Common myeloid progenitor, CD34-positive (primary cell): ENCODE measurements around the gene REPIN1.

ENCODE experiments used
- CTCF ChIA-PET: fragments of 350-600 bp; sonication (Branson Sonifier 250); formaldehyde crosslinking; loops from one replicate; lab custom pipeline; 2021; ENCODE audit warnings: antibody characterized with exemption; lab: Charles Lee
- POLR2A ChIA-PET: fragments of 350-600 bp; sonication (Branson Sonifier 250); formaldehyde crosslinking; loops from one replicate; lab custom pipeline; 2021; ENCODE audit warnings: antibody characterized with exemption; lab: Charles Lee
- DNase-seq, 3 donors: peaks; one replicate each; pipeline versions ENCODE4 v3.0.0 to v3.0.0-alpha.2; 2013
- H3K27ac ChIP-seq, 2 experiments: 1 replicate in 1 of 2; 2 replicates in 1 of 2; pipeline ENCODE4 v1.7.0; 2013; ENCODE audit warnings: inconsistent platforms in 2 of 2, low read length in 2 of 2, mild to moderate bottlenecking in 2 of 2, low read depth in 1 of 2, moderate library complexity in 1 of 2; ENCODE audit not compliant: severe bottlenecking in 2 of 2, insufficient read depth in 1 of 2, poor library complexity in 1 of 2
- H3K27me3 ChIP-seq, 5 experiments: replicated peaks in 2 of 5; 1 replicate in 3 of 5; 2 replicates in 2 of 5; pipeline versions ENCODE4 v1.6.1 to v1.7.0; 2013; ENCODE audit warnings: low read length in 4 of 5, mild to moderate bottlenecking in 2 of 5, moderate library complexity in 2 of 5, inconsistent platforms in 1 of 5; ENCODE audit not compliant: insufficient read depth in 5 of 5, control insufficient read depth in 4 of 5
- H3K36me3 ChIP-seq, 4 experiments: 1 replicate in 2 of 4; 2 replicates in 2 of 4; pipeline versions ENCODE4 v1.6.1 to v1.7.0; 2013; ENCODE audit warnings: low read length in 3 of 4, control low read depth in 1 of 4, mild to moderate bottlenecking in 1 of 4; ENCODE audit not compliant: control insufficient read depth in 4 of 4, insufficient read depth in 4 of 4
- H3K4me1 ChIP-seq, 4 experiments: 1 replicate in 3 of 4; 2 replicates in 1 of 4; pipeline versions ENCODE4 v1.6.1 to v1.7.1; 2013; ENCODE audit warnings: low read length in 3 of 4, mild to moderate bottlenecking in 3 of 4, control low read depth in 1 of 4, inconsistent platforms in 1 of 4, moderate library complexity in 1 of 4; ENCODE audit not compliant: control insufficient read depth in 4 of 4, insufficient read depth in 4 of 4; ENCODE audit errors: control extremely low read depth in 1 of 4
- H3K4me3 ChIP-seq, 7 experiments: 1 replicate in 4 of 7; 2 replicates in 3 of 7; pipeline versions ENCODE4 v1.5.1 to v1.7.0; 2013; ENCODE audit warnings: mild to moderate bottlenecking in 7 of 7, low read length in 6 of 7, moderate library complexity in 6 of 7, inconsistent platforms in 2 of 7, low read depth in 2 of 7, control low read depth in 1 of 7; ENCODE audit not compliant: insufficient read depth in 4 of 7, control insufficient read depth in 1 of 7; ENCODE audit errors: extremely low read depth in 1 of 7
- H3K9me3 ChIP-seq, 5 experiments: 1 replicate in 4 of 5; 2 replicates in 1 of 5; pipeline versions ENCODE4 v1.6.1 to v1.7.1; 2013; ENCODE audit warnings: low read length in 4 of 5, mild to moderate bottlenecking in 2 of 5, inconsistent platforms in 1 of 5, low read depth in 1 of 5, moderate library complexity in 1 of 5; ENCODE audit not compliant: control insufficient read depth in 4 of 5, insufficient read depth in 2 of 5; ENCODE audit errors: control extremely low read depth in 1 of 5
- WGBS: methylation state at CpG from one replicate; pipeline ENCODE4 v1.1.5; 2013; ENCODE audit not compliant: insufficient coverage; 5-methylcytosine and 5-hydroxymethylcytosine counted together

Gene REPIN1

GRCh38 chr7:150324373-150324961 lies 44.2 kb upstream of the REPIN1 start:
- H3K36me3 ChIP-seq = peaks cover 14 to 42% (median 33%) of the 10 kb centered on the region in 4 experiments
- H3K9me3 ChIP-seq = no peaks in the 10 kb centered on the region
- CTCF ChIA-PET = interaction anchor here (1.2 kb wide), 1 partner anchor 53 kb away, joined by 3 read pairs; no protein-coding TSS in a partner anchor
- POLR2A ChIA-PET = no interaction called here
- WGBS = 88% methylated on average over 11 of the region's 12 CpGs
- peak overlapping the region in 1 of 2 experiments; percentile 89 for H3K27ac ChIP-seq
- peak overlapping the region in 5 of 7 experiments; percentile 65 to 85 (median 75) for H3K4me3 ChIP-seq
- peaks cover 4 to 51% (median 36%) of the 10 kb centered on the region in 4 experiments for H3K4me1 ChIP-seq
- DNase-seq = peak in 1 of 3 donors; percentile 20
- no peaks in the 10 kb centered on the region for H3K27me3 ChIP-seq

GRCh38 chr7:150325110-150325611 lies 43.5 kb upstream of the REPIN1 start:
- no peaks in the 10 kb centered on the region for H3K27me3 ChIP-seq
- H3K36me3 ChIP-seq = peaks cover 16 to 49% (median 39%) of the 10 kb centered on the region in 4 experiments
- WGBS = 95% methylated on average over 8 of the region's 10 CpGs
- H3K27ac ChIP-seq = peak overlapping the region in 1 of 2 experiments; percentile 89
- H3K4me3 ChIP-seq = no peak overlapping the region
- POLR2A ChIA-PET = no interaction called here
- H3K4me1 ChIP-seq = peaks cover 4 to 44% (median 36%) of the 10 kb centered on the region in 4 experiments
- peak in 1 of 3 donors; percentile 19 for DNase-seq
- CTCF ChIA-PET = interaction anchor here (1.3 to 1.8 kb wide), 4 partner anchors 10 to 33 kb away, joined by 4 to 5 read pairs (median 4); no protein-coding TSS in a partner anchor
- H3K9me3 ChIP-seq = no peaks in the 10 kb centered on the region

- ChIA-PET POLR2A (interaction anchor here (0.7 kb wide), 1 partner anchor 338 kb away, joined by 5 read pairs; no protein-coding TSS in a partner anchor), CTCF (interaction anchor here (1.3 to 1.8 kb wide), 5 partner anchors 9 to 32 kb away, joined by 3 to 5 read pairs (median 4); no protein-coding TSS in a partner anchor)
- H3K36me3 ChIP-seq = peaks cover 16 to 55% (median 42%) of the 10 kb centered on the region in 4 experiments
- no peaks in the 10 kb centered on the region for H3K27me3 ChIP-seq
- WGBS = 97% methylated on average over 3 of the region's 6 CpGs
- no peak overlapping the region for H3K4me3 ChIP-seq
- DNase-seq = no peak
- H3K9me3 ChIP-seq = no peaks in the 10 kb centered on the region
- peaks cover 4 to 39% (median 33%) of the 10 kb centered on the region in 4 experiments for H3K4me1 ChIP-seq
- no peak overlapping the region for H3K27ac ChIP-seq
These were observed 42.7 kb upstream of the REPIN1 start for GRCh38 chr7:150325901-150326300.

- H3K4me3 ChIP-seq = no peak overlapping the region
- peaks cover 4 to 36% (median 30%) of the 10 kb centered on the region in 4 experiments for H3K4me1 ChIP-seq
- ChIA-PET CTCF (interaction anchor here (1.3 to 1.8 kb wide), 5 partner anchors 9 to 31 kb away, joined by 3 to 5 read pairs (median 4); no protein-coding TSS in a partner anchor), POLR2A (interaction anchor here (0.7 kb wide), 1 partner anchor 337 kb away, joined by 5 read pairs; no protein-coding TSS in a partner anchor)
- H3K9me3 ChIP-seq = no peaks in the 10 kb centered on the region
- no peak for DNase-seq
- WGBS = 100% methylated on average over 4 of the region's 4 CpGs
- H3K27ac ChIP-seq = no peak overlapping the region
- H3K27me3 ChIP-seq = no peaks in the 10 kb centered on the region
- H3K36me3 ChIP-seq = peaks cover 16 to 62% (median 48%) of the 10 kb centered on the region in 4 experiments
These were observed 41.9 kb upstream of the REPIN1 start for GRCh38 chr7:150326657-150327268.

- Histone ChIP-seq H3K4me3 (no peak overlapping the region), H3K4me1 (peaks cover 4 to 31% (median 24%) of the 10 kb centered on the region in 4 experiments), H3K27me3 (no peaks in the 10 kb centered on the region), H3K36me3 (peaks cover 16 to 65% (median 49%) of the 10 kb centered on the region in 4 experiments), H3K27ac (no peak overlapping the region), H3K9me3 (no peaks in the 10 kb centered on the region)
- POLR2A ChIA-PET = no interaction called here
- 100% methylated on average over 1 of the region's 3 CpGs for WGBS
- DNase-seq = no peak
- CTCF ChIA-PET = no interaction called here
These were observed 41.3 kb upstream of the REPIN1 start for GRCh38 chr7:150327308-150327707.

GRCh38 chr7:150329331-150330120 lies 39.1 kb upstream of the REPIN1 start:
- no peaks in the 10 kb centered on the region for H3K9me3 ChIP-seq
- no peaks in the 10 kb centered on the region for H3K27me3 ChIP-seq
- POLR2A ChIA-PET = no interaction called here
- WGBS = 97% methylated on average over 15 of the region's 22 CpGs
- peaks cover 16 to 69% (median 54%) of the 10 kb centered on the region in 4 experiments for H3K36me3 ChIP-seq
- H3K4me1 ChIP-seq = peaks cover 0 to 9% (median 3%) of the 10 kb centered on the region in 4 experiments
- CTCF ChIA-PET = interaction anchor here (0.6 to 1.3 kb wide), 5 partner anchors 13 to 120 kb away, joined by 3 to 4 read pairs (median 3); no protein-coding TSS in a partner anchor
- DNase-seq = no peak
- H3K4me3 ChIP-seq = no peak overlapping the region
- H3K27ac ChIP-seq = no peak overlapping the region
